OCI-LY1 (cell line): ENCODE data around the gene SOBP.

ENCODE experiments used
- EZH2 ChIP-seq: fragments of 200-600 bp; sonication (generic), shearing (Covaris generic); IDR thresholded peaks from 2 replicates; pipeline ENCODE4 v1.8.0; 2017; ENCODE audit warnings: borderline replicate concordance, mixed run types, mild to moderate bottlenecking, antibody characterized with exemption, low read length, moderate library complexity, mixed read lengths
- TF ChIP-seq, protein P1 (sequence below): fragments of 200-600 bp; sonication (generic), shearing (Covaris generic); IDR thresholded peaks from 2 replicates; pipeline ENCODE4 v1.5.1; 2017; ENCODE audit warnings: mild to moderate bottlenecking, antibody characterized with exemption, low read length, moderate library complexity, mixed read lengths

GRCh38 chr6:107635057-107635515 is 145.2 kb downstream of the SOBP start:
- TF ChIP-seq, protein P1, sequence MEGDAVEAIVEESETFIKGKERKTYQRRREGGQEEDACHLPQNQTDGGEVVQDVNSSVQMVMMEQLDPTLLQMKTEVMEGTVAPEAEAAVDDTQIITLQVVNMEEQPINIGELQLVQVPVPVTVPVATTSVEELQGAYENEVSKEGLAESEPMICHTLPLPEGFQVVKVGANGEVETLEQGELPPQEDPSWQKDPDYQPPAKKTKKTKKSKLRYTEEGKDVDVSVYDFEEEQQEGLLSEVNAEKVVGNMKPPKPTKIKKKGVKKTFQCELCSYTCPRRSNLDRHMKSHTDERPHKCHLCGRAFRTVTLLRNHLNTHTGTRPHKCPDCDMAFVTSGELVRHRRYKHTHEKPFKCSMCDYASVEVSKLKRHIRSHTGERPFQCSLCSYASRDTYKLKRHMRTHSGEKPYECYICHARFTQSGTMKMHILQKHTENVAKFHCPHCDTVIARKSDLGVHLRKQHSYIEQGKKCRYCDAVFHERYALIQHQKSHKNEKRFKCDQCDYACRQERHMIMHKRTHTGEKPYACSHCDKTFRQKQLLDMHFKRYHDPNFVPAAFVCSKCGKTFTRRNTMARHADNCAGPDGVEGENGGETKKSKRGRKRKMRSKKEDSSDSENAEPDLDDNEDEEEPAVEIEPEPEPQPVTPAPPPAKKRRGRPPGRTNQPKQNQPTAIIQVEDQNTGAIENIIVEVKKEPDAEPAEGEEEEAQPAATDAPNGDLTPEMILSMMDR = no peak
- TF ChIP-seq EZH2 = no peak
